ENCODE data around the gene TMC7. TPM values are rescaled to one million over a fixed set of nuclear protein-coding genes. Genes with fewer than 3 reads are reported as not detected.

Gene TMC7
- total and polyA plus RNA-seq, 2 donors (not counting 3 experiments of a cell fraction or from before 2014, with no cell fraction given): 5.7 to 7.0 TPM

GRCh38 chr16:18936727-18937340 lies 46.9 kb upstream of the TMC7 start:
- Histone ChIP-seq H3K27me3 (ENCODE audit: control insufficient read depth in 2 of 2, insufficient read depth in 2 of 2, low read length in 2 of 2) (peaks cover 0 to 2% of the 10 kb centered on the region in 2 experiments), H4K20me1 (replicated peaks; ENCODE audit: control insufficient read depth, extremely low read depth, insufficient read depth, low read length) (no peaks in the 10 kb centered on the region), H2AFZ (ENCODE audit: low read depth, low read length) (no peak overlapping the region), H3K79me2 (ENCODE audit: control insufficient read depth, insufficient read depth, low read length) (no peaks in the 10 kb centered on the region), H3K27ac (ENCODE audit: insufficient read depth, low read depth, low read length) (no peak overlapping the region), H3K4me3 (replicated peaks in 1 of 3; ENCODE audit: insufficient read depth in 1 of 3, low read depth in 1 of 3, low read length in 3 of 3) (no peak overlapping the region), H3K9ac (replicated peaks; ENCODE audit: extremely low read depth, insufficient read depth, low read length) (no peak overlapping the region), H3K4me1 (ENCODE audit: control insufficient read depth, extremely low read depth, insufficient read depth, low read length) (no peaks in the 10 kb centered on the region), H3K9me3 (replicated peaks; ENCODE audit: control insufficient read depth, insufficient read depth, low read length) (no peaks in the 10 kb centered on the region), H3K4me2 (ENCODE audit: insufficient read depth, low read length) (no peak overlapping the region), H3K9me1 (replicated peaks; ENCODE audit: control insufficient read depth, extremely low read depth, insufficient read depth, low read length) (no peaks in the 10 kb centered on the region), H3K36me3 (ENCODE audit: control insufficient read depth in 2 of 2, extremely low read depth in 1 of 2, insufficient read depth in 2 of 2, low read length in 2 of 2) (no peaks in the 10 kb centered on the region)
- no peak for FAIRE-seq
- no peak for DNase-seq (ENCODE audit: low read depth, low spot score)
- ChIA-PET POLR2A (no interaction called here), CTCF (interaction anchor here (0.6 to 0.7 kb wide), 2 partner anchors 9 to 177 kb away, joined by 3 to 5 read pairs; partner anchors contain the start of gene ITPRIPL2)
- TF ChIP-seq GATA2 (IDR thresholded peaks at IDR 0.05; ENCODE audit: insufficient read depth, insufficient read length, low read depth, low read length) (no peak), MYC (IDR thresholded peaks at IDR 0.05; ENCODE audit: low read depth, low read length) (no peak), FOS (IDR thresholded peaks at IDR 0.05; ENCODE audit: borderline replicate concordance, insufficient read depth, low read length) (no peak), JUN (IDR thresholded peaks at IDR 0.05; ENCODE audit: borderline replicate concordance, insufficient read depth, insufficient read length, low read depth) (no peak), MAX (IDR thresholded peaks at IDR 0.05; ENCODE audit: insufficient read depth, insufficient read length) (no peak), CTCF (IDR thresholded peaks at IDR 0.05; ENCODE audit: extremely low read depth in 1 of 2, insufficient read depth in 1 of 2, low read depth in 1 of 2, low read length in 2 of 2) (no peak), POLR2AphosphoS5 (IDR thresholded peaks at IDR 0.05; ENCODE audit: insufficient read depth, low read depth, low read length) (no peak), POLR2A (IDR thresholded peaks at IDR 0.05; ENCODE audit: low read depth, low read length) (no peak), EZH2 (IDR thresholded peaks at IDR 0.05; ENCODE audit: borderline replicate concordance, low read depth, low read length, severe bottlenecking) (no peak)
- intact Hi-C loops (cut with micrococcal nuclease): no loop called here
- dilution Hi-C loops (cut with MboI; ENCODE audit: extremely low pct_ligation_motif_present, low sequenced_read_pairs): no loop called here
- BruUV-seq (replicated peaks): no TSS peak
